NCI-H82 (cell line): Measurements from ENCODE around the gene KCNQ1OT1.

ENCODE experiments used
- DNase-seq: peaks from one replicate; lab custom pipeline; 2025; lab: John Stamatoyannopoulos, UW

The KCNQ1OT1 gene

DNA sequence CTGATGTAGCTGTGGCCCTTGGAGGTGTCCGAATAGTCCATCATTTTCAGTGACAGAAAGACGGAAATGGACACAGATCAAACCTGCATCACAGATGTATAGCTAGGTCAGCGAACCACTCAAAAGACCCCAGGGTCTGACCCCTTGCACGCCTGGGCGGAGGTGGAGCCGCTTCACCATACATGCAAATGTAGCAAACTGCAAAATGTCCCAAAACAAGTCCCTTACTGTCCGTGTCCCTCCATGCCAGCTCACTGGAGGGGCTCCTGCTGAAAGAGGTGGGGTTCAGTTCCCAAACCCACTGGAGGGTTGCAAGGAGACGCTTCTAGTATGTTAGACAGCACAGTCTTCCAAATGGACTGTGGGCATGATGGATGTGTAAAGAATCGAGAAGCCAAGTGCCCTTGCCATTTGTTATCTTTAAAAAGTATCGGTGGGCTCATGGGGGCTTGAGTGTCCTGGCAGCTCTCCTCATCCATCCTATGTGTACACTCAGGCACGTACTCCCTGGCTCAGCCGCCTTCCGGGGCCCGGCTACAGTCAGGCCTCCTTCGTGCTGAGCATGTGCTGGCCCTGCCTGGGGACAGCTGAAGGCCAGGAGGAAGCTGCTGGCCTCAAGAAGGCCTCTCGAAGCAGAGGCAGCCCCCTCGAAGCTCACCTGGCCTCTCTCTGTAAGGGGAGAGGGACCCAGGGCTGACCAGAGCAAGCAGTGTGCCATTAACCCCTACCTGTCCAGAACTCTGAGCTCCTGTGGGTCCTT, 20.2 kb upstream of the KCNQ1OT1 start:
- no peak for DNase-seq

- no peak for DNase-seq
These were observed 19.1 kb upstream of the KCNQ1OT1 start for GRCh38 chr11:2718817-2719438.

DNA sequence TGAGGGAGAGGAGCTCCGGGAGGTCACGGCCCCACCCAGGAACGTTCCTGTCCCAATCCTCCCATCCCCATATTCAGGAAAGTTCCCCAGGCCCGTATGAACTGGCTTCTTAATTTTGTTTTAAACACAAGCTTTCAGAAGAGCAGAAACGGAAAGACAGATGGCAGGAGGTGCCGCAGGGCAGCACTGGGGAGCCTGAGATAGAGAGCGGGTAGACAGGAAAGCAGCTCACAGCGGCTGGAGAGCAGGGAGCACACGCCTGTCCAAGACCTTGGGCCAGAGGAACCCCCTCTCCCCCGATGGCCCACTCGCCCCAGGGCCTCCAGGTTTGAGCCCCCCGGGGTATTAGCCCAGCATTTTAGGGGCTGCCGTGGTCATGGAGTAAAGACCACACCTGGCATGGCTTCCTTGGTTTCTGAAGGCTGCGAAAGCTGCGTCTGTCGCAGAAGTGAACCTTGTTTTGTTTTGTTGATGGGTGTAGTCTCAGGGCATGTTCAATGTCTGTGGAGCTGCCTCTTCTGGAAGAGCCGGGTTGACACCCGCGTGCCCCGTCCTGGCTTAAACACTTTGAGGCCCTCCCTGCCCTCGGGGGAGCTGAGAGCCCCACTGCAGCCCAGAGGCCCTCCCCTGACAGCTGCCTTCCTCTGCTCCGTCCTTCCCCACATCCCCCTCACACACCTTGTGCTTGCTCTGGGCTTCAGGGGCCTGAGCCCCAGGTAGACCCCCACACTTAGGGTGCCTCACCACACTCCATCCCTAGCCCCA, 17.9 kb upstream of the KCNQ1OT1 start:
- no peak for DNase-seq

- DNase-seq, result no peak
These were observed 16.7 kb upstream of the KCNQ1OT1 start for GRCh38 chr11:2716376-2717095.

DNA sequence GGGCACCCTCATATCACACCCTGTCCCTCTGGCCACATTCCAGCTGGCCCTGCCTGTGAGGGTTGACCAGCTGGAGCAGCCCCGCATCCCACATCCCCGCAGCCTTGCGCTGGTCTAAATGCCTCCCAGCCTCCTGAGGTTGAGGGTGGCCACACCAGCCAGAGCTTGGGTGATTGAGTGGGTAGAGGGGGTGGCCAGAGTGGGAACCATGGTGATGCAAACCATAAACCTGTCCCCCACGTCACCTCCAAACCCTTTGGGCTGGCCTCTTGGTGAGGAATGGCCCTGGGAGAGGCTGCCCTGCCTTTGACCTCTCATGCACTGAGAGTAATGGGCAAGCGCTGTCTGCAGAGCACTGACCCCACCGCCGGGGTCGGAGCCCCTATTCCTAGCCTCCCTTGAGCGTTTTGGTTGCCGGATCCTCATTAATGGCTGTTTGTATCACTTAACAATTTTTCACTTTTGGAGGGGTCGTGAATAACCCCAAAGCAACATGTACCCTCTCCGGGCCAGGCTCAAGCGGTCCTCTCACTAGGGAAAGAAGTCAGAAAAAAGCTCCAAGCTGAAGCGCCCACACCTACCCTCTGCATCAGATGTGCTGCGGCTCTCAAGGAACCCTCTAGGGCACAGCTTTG, 16.0 kb upstream of the KCNQ1OT1 start:
- DNase-seq, result no peak

DNA sequence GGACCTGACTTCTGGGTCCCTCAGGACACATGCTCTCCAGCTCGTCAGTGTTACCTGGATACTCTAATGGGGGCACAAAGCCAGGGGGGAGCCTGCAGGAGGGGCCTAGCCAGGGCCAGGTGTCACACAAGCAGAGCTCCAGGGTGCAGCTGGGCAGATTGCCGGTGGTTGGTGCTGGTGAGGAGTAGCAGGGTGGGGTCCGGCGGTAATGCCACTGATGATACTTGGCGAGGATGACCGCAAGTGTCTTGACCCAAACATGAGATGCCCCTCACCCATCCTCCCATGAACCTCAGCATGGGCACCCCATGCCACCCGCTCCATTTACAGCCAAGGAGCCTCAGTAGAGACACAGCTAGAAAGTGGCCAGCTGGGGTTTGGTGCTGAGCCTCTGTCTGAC, 15.1 kb upstream of the KCNQ1OT1 start:
- no peak for DNase-seq

GRCh38 chr11:2714463-2714800, 14.6 kb upstream of the KCNQ1OT1 start:
- DNase-seq, result no peak

- no peak for DNase-seq
These were observed 14.1 kb upstream of the KCNQ1OT1 start for GRCh38 chr11:2713661-2714462.

DNA sequence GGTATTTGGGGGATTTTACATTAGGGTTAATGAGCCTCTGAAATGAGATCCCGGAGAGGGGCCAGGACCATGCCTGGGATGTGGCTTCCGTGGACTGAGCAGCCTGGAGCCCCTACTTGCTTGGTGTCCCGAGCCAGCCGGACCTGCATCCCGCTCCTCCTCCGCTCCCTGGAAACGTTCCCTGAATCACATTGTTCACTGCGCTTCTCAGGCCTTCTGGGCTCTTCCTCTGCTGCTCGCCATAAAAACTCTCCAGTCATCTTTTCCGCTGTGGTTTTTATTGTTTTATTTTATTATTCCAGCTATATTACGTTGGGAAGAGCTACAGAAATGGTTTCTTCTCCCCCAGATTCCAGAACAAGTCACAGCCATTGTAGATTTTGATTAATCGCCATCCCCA, 13.3 kb upstream of the KCNQ1OT1 start:
- no peak for DNase-seq

DNA sequence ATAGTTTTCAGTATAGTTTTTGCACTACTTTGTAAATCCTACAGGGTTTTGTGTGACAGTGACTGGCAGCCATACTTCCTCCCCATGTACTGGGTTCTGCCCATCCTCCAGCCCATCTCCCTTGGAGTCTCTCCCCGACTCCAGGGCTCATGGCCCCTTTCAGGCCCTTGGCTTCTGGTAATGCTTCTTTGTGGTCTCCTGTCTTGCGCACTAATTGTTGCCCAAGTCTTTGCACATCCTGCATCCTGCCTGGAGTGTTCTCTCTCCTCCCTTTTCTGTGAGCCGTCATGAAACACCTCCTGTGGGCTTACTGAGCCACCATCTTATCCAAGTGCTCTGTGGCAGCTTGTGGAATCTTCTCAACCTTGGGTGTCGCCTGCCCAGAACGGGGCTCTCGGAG, 11.4 kb upstream of the KCNQ1OT1 start:
- no peak for DNase-seq

DNA sequence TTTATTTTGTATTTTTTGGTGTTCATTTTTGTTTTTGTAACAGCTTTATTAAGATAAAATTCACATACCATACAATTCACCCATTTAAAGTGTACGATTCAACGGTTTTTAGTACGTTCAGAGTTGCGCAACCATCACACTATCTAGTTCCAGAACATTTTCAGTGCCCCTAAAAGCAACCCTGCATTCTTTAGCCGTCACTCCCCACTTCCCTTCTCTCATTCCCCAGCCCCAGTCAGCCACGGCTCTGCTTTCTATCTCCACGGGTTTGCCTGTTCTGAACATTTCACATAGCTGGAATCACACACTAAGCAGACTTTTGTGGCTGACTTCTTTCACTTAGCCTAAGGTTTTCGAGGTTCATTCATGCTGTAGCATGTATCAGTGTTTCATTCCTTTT, 9.6 kb upstream of the KCNQ1OT1 start:
- no peak for DNase-seq

DNA sequence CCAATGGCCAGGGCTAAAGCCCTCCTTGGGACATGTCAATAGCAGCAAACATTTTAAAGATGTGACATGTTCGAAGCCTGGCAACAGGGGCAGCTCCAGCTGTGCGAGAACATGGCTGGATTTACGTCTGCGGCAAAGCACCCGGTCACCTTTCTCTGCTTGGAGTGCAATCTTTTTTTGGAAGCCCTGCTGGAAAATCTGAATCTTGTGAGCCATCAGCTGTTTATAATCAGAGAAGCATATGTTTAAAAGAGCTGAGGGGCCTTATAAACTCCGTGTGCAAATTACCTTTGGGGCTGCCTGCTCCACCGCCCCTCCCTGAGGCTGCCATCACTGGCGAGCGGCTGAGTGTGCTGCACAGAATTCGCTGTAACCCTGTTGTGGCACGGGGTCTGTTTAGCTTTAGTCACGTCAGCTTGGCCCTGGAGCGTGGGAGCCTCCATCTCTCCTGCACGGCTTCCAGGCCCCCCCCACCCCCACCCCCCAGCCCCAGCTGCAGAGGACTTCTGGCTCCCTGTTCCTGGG, 9.0 kb upstream of the KCNQ1OT1 start:
- no peak for DNase-seq

DNA sequence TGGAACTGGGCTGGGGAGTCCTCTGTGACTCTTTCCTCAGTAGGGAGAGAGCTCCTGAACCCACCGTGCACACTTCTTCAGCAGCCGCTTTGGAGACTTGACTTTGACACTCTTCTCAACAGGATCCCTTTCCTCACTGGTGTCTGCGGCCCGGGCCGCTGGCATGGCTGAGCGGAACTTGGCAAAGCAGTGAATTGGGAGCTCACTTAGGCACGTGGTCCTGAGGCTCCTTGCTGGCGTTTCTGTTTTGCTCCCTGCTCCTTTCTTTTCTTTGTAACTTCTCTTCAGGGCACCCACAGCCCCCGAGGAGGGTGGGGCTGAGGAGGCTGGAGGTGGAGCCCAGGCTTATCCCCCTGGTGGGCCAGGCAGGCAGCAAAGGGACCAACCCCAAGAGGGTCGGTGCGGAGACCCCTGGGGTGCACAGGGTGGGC, 8.4 kb upstream of the KCNQ1OT1 start:
- DNase-seq, result no peak

- DNase-seq, result no peak
These were observed 7.9 kb upstream of the KCNQ1OT1 start for GRCh38 chr11:2707736-2708135.

DNA sequence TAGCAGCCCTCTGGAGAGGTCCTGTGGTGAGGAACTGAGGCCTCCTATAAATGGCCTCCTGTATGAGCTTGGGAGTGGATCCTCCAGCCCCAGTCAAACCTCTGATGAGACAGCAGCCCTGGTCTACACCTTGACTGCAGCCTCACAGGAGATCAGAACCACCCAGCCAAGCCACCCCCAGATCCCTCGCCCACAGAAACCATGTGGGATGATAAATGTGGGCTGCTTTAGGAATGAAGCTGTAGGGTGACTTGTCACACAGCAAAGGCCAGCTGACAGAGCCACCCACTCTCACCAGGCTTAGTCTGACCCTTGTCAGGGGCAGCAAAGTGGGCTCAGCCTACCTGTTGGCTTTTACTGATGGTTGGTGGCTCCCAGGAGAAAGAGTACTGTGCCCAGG, 6.5 kb upstream of the KCNQ1OT1 start:
- DNase-seq, result no peak

DNA sequence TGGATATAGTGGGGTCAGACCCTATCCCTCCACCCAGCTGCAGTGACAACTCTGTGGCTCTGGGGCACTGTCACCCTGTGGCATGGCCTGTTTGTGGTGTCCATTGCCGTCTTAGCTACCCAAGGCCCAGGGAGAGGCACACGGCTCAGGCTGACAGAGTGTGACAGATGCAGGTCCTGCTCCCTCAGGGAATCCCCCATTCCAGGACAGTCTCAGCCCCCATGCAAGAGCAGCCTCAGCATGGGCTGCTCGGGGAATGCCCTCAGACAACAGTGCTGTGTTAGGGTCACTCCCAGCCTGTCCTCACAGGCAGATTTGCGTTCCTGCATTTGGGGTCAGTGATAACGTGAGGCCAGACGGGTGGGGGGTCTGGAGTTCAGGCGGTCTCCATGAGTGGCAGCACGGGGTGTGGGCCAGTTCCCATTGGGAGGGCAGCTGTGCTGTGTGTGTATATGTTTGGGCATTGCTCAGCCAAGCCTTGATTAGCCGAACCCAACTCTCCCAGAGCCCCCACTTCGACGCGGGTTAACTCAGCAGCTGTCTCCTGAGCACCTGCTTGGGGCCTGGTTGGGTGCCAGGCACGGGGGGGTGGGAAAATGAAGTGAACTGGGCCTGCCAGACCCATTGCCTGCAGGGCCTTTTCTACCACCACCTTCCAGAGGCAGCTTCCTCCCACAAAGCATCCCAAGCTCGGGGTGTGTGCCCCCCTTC, 5.3 kb upstream of the KCNQ1OT1 start:
- DNase-seq, result no peak

- DNase-seq, result no peak
These were observed 4.6 kb upstream of the KCNQ1OT1 start for GRCh38 chr11:2704356-2704755.

DNA sequence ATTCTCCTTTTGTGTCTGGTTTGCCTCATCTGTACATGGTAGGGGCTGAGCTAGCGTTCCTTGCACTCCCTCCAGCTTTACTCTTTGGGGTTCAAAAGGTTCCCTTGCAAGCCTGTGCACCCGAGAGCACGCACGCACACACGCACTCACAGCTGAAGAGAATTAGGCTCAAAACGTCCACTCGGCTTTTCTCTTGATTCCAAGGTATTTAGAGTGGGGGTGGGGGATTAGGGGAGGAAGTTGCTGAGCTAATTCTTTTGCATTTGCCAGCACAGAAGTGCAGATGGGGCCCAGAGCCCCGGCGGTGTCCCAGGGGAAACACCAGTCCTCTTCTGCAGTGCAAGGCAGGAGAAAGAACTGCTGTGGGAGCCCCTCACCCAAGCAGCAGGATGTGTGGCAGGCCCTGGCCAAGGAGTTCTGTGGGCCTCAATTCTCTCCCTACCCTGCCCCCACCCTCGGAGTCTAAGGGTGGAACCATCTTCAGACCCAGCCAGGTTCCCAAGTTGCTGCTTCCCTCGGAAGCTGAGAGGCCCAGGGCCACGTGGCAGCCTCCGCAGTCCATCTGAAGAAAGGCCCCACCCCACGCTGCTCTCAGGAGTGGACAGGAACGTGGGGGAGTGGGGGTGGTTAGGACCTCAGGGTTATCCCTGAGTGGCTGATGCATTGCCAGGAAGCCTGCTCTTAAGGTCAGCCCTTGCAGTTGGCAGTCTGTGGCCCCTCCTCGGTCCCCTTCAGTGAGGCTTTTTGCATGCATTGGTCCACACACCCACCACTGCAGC, 3.8 kb upstream of the KCNQ1OT1 start:
- peak; percentile 89 for DNase-seq

GRCh38 chr11:2702771-2703362, 3.1 kb upstream of the KCNQ1OT1 start:
- DNase-seq, result peak; percentile 20
